Effector memory CD8-positive, alpha-beta T cell (primary cell): ENCODE measurements around the gene ASXL3.

Source experiments
- ATAC-seq: fragments of 150-1000 bp; cut with Tn5 transposase; replicated peaks from 2 replicates; pipeline ENCODE4 v1.10.0; 2021; ENCODE audit warnings: mild to moderate bottlenecking, moderate library complexity
- DNase-seq, 3 experiments: peaks; one replicate each; pipeline ENCODE4 v3.0.0; 2021
- H3K27ac Mint-ChIP-seq, 2 donors: one replicate each; pipeline ENCODE4 v1.8.0; 2022; ENCODE audit warnings: mild to moderate bottlenecking in 2 of 2, mixed read lengths in 2 of 2, moderate library complexity in 2 of 2
- H3K27me3 Mint-ChIP-seq, 2 donors: one replicate each; pipeline ENCODE4 v1.8.0; 2022; ENCODE audit warnings: mixed read lengths in 2 of 2
- H3K36me3 Mint-ChIP-seq: one replicate; pipeline ENCODE4 v1.8.0; 2022; ENCODE audit warnings: mild to moderate bottlenecking, moderate library complexity, mixed read lengths; ENCODE audit not compliant: insufficient read depth
- H3K4me1 Mint-ChIP-seq, 2 donors: one replicate each; pipeline ENCODE4 v1.8.0; 2022; ENCODE audit warnings: low read depth in 2 of 2, mixed read lengths in 2 of 2
- H3K4me3 Mint-ChIP-seq, 2 donors: one replicate each; pipeline ENCODE4 v1.8.0; 2022; ENCODE audit warnings: mild to moderate bottlenecking in 2 of 2, mixed read lengths in 2 of 2, moderate library complexity in 2 of 2
- H3K9me3 Mint-ChIP-seq, 2 donors: one replicate each; pipeline ENCODE4 v1.8.0; 2022; ENCODE audit warnings: mixed read lengths in 2 of 2

The ASXL3 gene

DNA sequence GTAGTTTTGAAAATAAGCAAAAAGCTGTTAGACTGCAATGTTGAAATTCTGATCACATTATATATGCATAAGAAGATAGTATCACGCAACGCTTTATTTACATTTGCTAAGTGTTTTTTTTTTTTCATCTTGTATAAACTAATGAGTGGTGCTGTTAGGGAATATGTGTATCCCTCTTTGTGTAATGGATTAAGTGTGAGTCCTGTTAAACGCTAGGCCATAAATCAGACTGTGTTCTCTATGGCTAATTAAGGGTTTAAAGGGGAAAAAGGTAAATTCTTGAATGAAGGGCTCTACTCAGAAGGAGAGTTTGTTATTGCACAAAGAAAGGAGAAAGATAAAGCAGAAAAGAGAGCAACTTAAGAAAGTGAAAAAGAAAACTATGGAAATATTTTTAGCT lies 4.8 kb upstream of the ASXL3 start:
- DNase-seq (no peak), ATAC-seq (no peak)
- no peak overlapping the region for H3K27ac Mint-ChIP-seq
- H3K9me3 Mint-ChIP-seq: peaks cover 4 to 18% of the 10 kb centered on the region in 2 donors
- no peaks in the 10 kb centered on the region for H3K36me3 Mint-ChIP-seq
- peaks cover 0 to 4% of the 10 kb centered on the region in 2 donors for H3K4me1 Mint-ChIP-seq
- peaks cover 6 to 9% of the 10 kb centered on the region in 2 donors for H3K27me3 Mint-ChIP-seq
- H3K4me3 Mint-ChIP-seq: no peak overlapping the region

DNA sequence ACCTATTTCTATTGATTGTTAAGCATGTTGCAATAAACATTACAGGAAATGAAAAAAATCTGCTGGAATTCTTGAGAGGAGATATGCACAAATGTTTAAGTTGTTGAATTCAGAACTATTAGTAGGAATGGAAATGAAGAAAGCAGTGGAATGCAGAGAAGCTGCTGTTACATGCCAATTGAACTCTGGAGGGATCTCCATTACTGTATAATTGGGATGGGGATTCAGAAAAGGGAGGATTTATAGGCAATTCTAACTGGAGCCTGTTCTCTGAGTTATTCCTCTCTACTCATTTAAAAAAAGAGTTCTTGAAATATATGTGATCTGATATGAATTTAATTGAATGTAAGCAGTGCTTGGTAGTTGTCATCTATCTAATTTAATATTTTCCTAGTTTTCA lies 2.6 kb upstream of the ASXL3 start:
- ATAC-seq: no peak
- no peak overlapping the region for H3K27ac Mint-ChIP-seq
- H3K27me3 Mint-ChIP-seq: peaks cover 6 to 9% of the 10 kb centered on the region in 2 donors
- peaks cover 0 to 4% of the 10 kb centered on the region in 2 donors for H3K4me1 Mint-ChIP-seq
- H3K36me3 Mint-ChIP-seq: no peaks in the 10 kb centered on the region
- no peak overlapping the region for H3K4me3 Mint-ChIP-seq
- DNase-seq: no peak
- H3K9me3 Mint-ChIP-seq: peaks cover 4 to 18% of the 10 kb centered on the region in 2 donors

DNA sequence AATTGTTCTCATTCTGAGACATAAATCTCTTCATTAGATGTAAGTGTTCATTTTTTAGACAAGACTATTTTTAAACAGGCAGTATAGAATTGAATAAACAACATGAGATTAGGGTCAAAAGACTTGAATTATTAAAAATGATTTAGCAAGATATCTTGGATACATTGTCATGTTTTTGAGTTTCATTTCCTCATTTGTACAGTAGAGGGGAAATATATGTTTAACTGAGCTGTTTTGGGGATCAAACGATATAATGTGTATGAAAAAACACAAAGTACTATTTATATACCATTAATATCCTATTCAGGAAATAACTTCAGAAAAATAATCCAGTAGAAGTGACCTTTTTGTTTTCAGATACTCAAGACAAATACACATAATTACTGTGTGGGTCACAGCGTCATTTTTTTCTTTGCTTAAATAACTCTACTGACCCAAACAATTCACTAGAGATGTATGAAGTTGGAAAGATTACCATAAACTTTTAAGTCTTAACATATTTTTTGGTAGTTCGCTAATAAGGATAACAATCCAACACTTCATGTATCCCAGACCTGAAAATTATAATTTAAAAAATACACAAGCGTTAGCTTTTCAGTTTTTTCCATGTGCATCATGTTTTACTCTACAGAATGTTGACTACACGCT lies 896 bp upstream of the ASXL3 start:
- peaks cover 0 to 4% of the 10 kb centered on the region in 2 donors for H3K4me1 Mint-ChIP-seq
- H3K4me3 Mint-ChIP-seq: peak overlapping the region in 1 of 2 donors; percentile 54

GRCh38 chr18:33578518-33579348 lies 714 bp downstream of the ASXL3 start:
- Mint-ChIP-seq H3K27me3 (peaks cover 6 to 9% of the 10 kb centered on the region in 2 donors), H3K4me1 (peaks cover 0 to 4% of the 10 kb centered on the region in 2 donors), H3K36me3 (no peaks in the 10 kb centered on the region), H3K27ac (no peak overlapping the region), H3K4me3 (no peak overlapping the region), H3K9me3 (peaks cover under 1 to 14% of the 10 kb centered on the region in 2 donors)
- ATAC-seq (no peak), DNase-seq (no peak)

More for the DNA sequence above, 896 bp upstream of the ASXL3 start:
- Mint-ChIP-seq H3K36me3 (no peaks in the 10 kb centered on the region), H3K9me3 (peaks cover 4 to 26% of the 10 kb centered on the region in 2 donors), H3K27ac (no peak overlapping the region), H3K27me3 (peaks cover 6 to 9% of the 10 kb centered on the region in 2 donors)
- DNase-seq (no peak), ATAC-seq (no peak)

DNA sequence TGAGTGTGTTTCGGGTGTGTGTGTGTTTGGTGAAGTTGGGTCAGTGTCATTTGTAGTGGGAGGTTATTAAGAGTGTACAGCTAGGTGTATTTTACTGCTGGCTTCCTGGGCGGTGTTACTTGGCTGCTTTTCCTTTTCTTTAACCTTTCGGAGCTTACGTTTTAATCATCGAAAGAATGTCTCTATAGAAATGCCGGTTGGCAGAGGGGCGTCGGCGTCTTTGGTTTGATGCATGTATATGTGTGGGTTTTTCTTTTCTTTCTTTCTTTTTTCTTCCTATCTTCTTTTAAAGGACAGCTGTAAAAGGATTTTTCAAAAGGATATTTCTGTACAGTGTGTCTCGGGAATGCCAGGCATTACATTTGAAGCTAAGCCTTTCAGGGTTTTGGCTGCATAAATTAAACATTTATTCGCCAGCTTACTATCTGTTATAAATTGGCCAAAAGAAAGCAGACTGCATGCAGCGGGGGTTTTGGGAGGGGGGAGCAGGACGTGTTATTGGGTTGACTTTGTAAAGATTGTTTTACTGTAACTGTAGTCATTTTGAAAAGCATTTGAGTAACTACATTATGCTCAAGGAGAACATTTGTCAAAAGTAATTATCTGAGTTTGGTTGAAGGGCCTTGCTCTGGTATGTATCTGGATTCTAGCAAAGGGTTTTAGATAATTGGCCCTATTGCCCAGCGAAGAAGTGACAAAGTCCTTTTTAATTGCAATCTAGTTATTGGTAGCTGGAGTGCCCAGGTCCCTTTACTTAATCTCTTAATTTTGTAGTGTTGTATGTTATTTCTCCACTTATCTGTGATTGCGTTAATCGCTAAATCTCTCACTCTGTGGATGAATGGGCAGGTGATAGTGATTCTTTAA lies 1.6 kb downstream of the ASXL3 start:
- H3K36me3 Mint-ChIP-seq: no peaks in the 10 kb centered on the region
- DNase-seq (no peak), ATAC-seq (no peak)
- no peak overlapping the region for H3K4me3 Mint-ChIP-seq
- H3K27ac Mint-ChIP-seq: no peak overlapping the region
- H3K4me1 Mint-ChIP-seq: peaks cover 0 to 4% of the 10 kb centered on the region in 2 donors
- H3K9me3 Mint-ChIP-seq: peaks cover 4 to 20% of the 10 kb centered on the region in 2 donors
- H3K27me3 Mint-ChIP-seq: peaks cover 6 to 9% of the 10 kb centered on the region in 2 donors

GRCh38 chr18:33580546-33580945 lies 2.5 kb downstream of the ASXL3 start:
- DNase-seq (no peak), ATAC-seq (no peak)
- Mint-ChIP-seq H3K36me3 (no peaks in the 10 kb centered on the region), H3K27ac (no peak overlapping the region), H3K4me3 (no peak overlapping the region), H3K9me3 (peaks cover 7 to 21% of the 10 kb centered on the region in 2 donors), H3K4me1 (peaks cover 0 to 4% of the 10 kb centered on the region in 2 donors), H3K27me3 (peaks cover 6 to 9% of the 10 kb centered on the region in 2 donors)

DNA sequence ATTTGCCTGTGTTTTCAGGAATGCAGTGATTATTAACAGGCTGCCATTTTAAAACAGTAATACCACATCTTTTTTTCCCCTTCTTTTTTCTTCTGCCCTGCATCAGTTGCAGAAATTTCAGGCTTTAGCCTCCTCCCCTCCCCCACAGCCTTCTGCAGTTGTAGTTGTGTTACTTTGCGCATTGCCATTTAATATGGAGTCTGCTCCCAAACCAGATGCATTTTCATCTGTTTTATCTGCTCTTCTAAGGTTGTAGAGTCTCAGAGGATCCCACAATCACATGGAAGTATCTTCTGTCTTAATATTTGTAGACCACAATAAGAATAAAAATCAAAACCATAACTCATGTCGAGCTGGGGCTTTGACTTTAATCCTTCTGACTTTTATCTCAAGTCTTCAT lies 3.8 kb downstream of the ASXL3 start:
- H3K27me3 Mint-ChIP-seq: peaks cover 6 to 9% of the 10 kb centered on the region in 2 donors
- ATAC-seq (no peak), DNase-seq (no peak)
- peaks cover 10 to 21% of the 10 kb centered on the region in 2 donors for H3K9me3 Mint-ChIP-seq
- H3K27ac Mint-ChIP-seq: no peak overlapping the region
- H3K4me3 Mint-ChIP-seq: no peak overlapping the region
- H3K4me1 Mint-ChIP-seq: peaks cover 0 to 4% of the 10 kb centered on the region in 2 donors
- H3K36me3 Mint-ChIP-seq: no peaks in the 10 kb centered on the region

GRCh38 chr18:33583901-33584300 lies 5.9 kb downstream of the ASXL3 start:
- Mint-ChIP-seq H3K27ac (no peak overlapping the region), H3K4me1 (no peaks in the 10 kb centered on the region), H3K9me3 (peaks cover 11 to 21% of the 10 kb centered on the region in 2 donors), H3K36me3 (no peaks in the 10 kb centered on the region), H3K4me3 (no peak overlapping the region), H3K27me3 (no peaks in the 10 kb centered on the region)
- DNase-seq: no peak
- no peak for ATAC-seq

DNA sequence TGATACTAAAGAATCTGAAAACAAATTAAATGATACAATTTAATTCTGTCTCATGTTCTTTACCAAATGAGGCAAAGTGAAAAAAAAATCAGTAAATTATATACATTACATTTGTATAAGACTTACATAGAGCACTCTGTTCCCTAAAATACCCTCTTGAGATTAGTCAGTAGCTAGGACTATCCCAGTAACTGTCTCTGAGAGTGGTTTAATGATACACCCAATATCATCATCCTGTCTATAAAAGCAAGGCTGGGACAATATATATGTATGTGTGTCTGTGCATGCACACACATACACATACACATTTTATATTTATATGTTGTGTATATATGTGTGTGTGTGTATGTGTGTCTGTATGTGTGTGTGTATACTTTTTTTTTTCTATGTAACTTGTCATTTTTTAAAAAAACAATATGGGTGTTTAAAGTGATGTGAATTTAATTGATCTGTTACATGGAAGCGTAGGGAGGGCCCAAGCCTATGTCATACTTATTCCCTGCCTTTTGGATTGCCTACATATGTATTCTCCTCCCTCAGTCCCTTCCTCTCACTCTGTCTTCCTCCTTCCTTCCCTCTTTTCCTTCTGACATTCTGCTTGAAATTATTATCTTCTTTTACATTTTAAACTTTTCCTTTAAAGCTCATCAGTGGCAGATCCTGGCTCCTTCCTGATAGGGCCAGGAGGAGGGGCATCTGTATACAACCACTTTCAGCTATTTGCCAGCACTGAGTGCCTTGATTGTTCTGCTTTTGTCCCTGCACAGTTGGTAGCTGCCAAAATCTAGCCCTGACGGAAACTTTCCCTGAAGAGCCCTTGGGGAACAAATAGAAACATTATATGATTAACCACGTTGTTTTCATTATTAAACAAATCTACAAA lies 6.8 kb downstream of the ASXL3 start:
- no peak overlapping the region for H3K27ac Mint-ChIP-seq
- H3K4me3 Mint-ChIP-seq: no peak overlapping the region
- H3K4me1 Mint-ChIP-seq: no peaks in the 10 kb centered on the region
- ATAC-seq: no peak
- peaks cover 11 to 21% of the 10 kb centered on the region in 2 donors for H3K9me3 Mint-ChIP-seq
- no peaks in the 10 kb centered on the region for H3K36me3 Mint-ChIP-seq
- no peak for DNase-seq
- H3K27me3 Mint-ChIP-seq: no peaks in the 10 kb centered on the region

- H3K27me3 Mint-ChIP-seq: no peaks in the 10 kb centered on the region
- no peaks in the 10 kb centered on the region for H3K36me3 Mint-ChIP-seq
- no peaks in the 10 kb centered on the region for H3K4me1 Mint-ChIP-seq
- ATAC-seq (no peak), DNase-seq (no peak)
- H3K4me3 Mint-ChIP-seq: no peak overlapping the region
- H3K9me3 Mint-ChIP-seq: peaks cover 11 to 21% of the 10 kb centered on the region in 2 donors
- H3K27ac Mint-ChIP-seq: no peak overlapping the region
Observed at GRCh38 chr18:33585431-33585775, 7.4 kb downstream of the ASXL3 start.

DNA sequence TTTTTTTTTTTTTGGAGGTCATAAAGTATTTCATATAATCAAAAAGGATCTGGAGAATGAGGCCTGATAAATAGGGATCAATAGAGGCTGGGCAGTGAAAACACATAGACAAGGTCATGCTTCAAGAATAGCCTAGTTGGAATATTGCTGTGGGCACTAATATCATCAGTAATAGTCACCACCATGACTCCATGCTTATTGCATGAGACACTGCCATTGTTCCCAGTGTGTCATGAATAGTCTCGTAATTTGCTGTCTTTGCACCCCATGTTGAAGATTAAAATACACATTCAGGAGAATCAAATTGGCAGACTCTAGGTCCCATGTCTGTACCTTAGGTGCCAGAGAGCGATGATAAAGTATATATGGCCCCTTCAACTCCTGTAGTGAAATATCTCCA lies 10.3 kb downstream of the ASXL3 start:
- H3K4me3 Mint-ChIP-seq: no peak overlapping the region
- H3K4me1 Mint-ChIP-seq: no peaks in the 10 kb centered on the region
- H3K27me3 Mint-ChIP-seq: no peaks in the 10 kb centered on the region
- no peak overlapping the region for H3K27ac Mint-ChIP-seq
- H3K36me3 Mint-ChIP-seq: peaks cover 5% of the 10 kb centered on the region
- H3K9me3 Mint-ChIP-seq: peaks cover 14 to 18% of the 10 kb centered on the region in 2 donors
- DNase-seq (no peak), ATAC-seq (no peak)

- Mint-ChIP-seq H3K27ac (no peak overlapping the region), H3K27me3 (no peaks in the 10 kb centered on the region), H3K4me3 (no peak overlapping the region), H3K9me3 (peaks cover 4 to 8% of the 10 kb centered on the region in 2 donors), H3K4me1 (no peaks in the 10 kb centered on the region), H3K36me3 (peaks cover 5% of the 10 kb centered on the region)
- no peak for ATAC-seq
- DNase-seq: no peak
Observed at GRCh38 chr18:33593261-33593660, 15.2 kb downstream of the ASXL3 start.
